ENCODE measurements around the gene BLVRA. TPM values are rescaled to one million over a fixed set of nuclear protein-coding genes. Genes with fewer than 3 reads are reported as not detected.
"Not testable (repeated sequence)": the region's sequence is repeated elsewhere in the genome, so short reads cannot be mapped to it uniquely, and the experiment has no call there.

BLVRA gene
- total and polyA plus RNA-seq, 2 donors (not counting 1 experiment from before 2014, with no cell fraction given), result 72.8 to 108 TPM

- no peaks in the 10 kb centered on the region for H3K4me1 ChIP-seq (ENCODE audit: control insufficient read depth, extremely low read depth, insufficient read depth, low read length)
- H3K27ac ChIP-seq (ENCODE audit: insufficient read depth, low read length), result no peak overlapping the region
- no peaks in the 10 kb centered on the region for H3K9me3 ChIP-seq (ENCODE audit: control insufficient read depth, insufficient read depth, low read depth, low read length)
- H3K27me3 ChIP-seq (ENCODE audit: control insufficient read depth, insufficient read depth, low read length), result peaks cover 14% of the 10 kb centered on the region
- no peak overlapping the region for H2AFZ ChIP-seq (ENCODE audit: low read length)
- H3K4me2 ChIP-seq (ENCODE audit: extremely low read depth, insufficient read depth, low read length), result no peak overlapping the region
- H4K20me1 ChIP-seq (ENCODE audit: control insufficient read depth, extremely low read depth, insufficient read depth, low read length), result no peaks in the 10 kb centered on the region
- DNase-seq (ENCODE audit: low read depth in 2 of 2), result no peak
- TF ChIP-seq EZH2 (IDR thresholded peaks at IDR 0.05; ENCODE audit: low read length, missing control alignments) (no peak), CTCF (conservative IDR thresholded peaks at IDR 0.05 in 1 of 2, IDR thresholded peaks at IDR 0.05 in 1 of 2; ENCODE audit: low read depth in 1 of 2, low read length in 2 of 2) (no peak)
- H3K4me3 ChIP-seq (replicated peaks in 1 of 4; ENCODE audit: control extremely low read depth in 1 of 4, insufficient read depth in 1 of 4, low read depth in 3 of 4, low read length in 4 of 4), result no peak overlapping the region
- no peaks in the 10 kb centered on the region for H3K36me3 ChIP-seq (ENCODE audit: control insufficient read depth, insufficient read depth, low read length)
- no peaks in the 10 kb centered on the region for H3K79me2 ChIP-seq (ENCODE audit: control insufficient read depth, insufficient read depth, low read length)
- H3K9ac ChIP-seq (ENCODE audit: insufficient read depth, low read length), result no peak overlapping the region
These were observed 66.9 kb downstream of the BLVRA start for GRCh38 chr7:43825391-43825808.

GRCh38 chr7:43830917-43831316, 72.4 kb downstream of the BLVRA start:
- H3K9me3 ChIP-seq (ENCODE audit: control insufficient read depth, insufficient read depth, low read depth, low read length); DNase-seq (ENCODE audit: low read depth in 2 of 2); H2AFZ ChIP-seq (ENCODE audit: low read length); H3K36me3 ChIP-seq (ENCODE audit: control insufficient read depth, insufficient read depth, low read length); H3K4me3 ChIP-seq (replicated peaks in 1 of 4; ENCODE audit: control extremely low read depth in 1 of 4, insufficient read depth in 1 of 4, low read depth in 3 of 4, low read length in 4 of 4); H3K79me2 ChIP-seq (ENCODE audit: control insufficient read depth, insufficient read depth, low read length); H3K4me1 ChIP-seq (ENCODE audit: control insufficient read depth, extremely low read depth, insufficient read depth, low read length); H4K20me1 ChIP-seq (ENCODE audit: control insufficient read depth, extremely low read depth, insufficient read depth, low read length); H3K27ac ChIP-seq (ENCODE audit: insufficient read depth, low read length); H3K9ac ChIP-seq (ENCODE audit: insufficient read depth, low read length); H3K4me2 ChIP-seq (ENCODE audit: extremely low read depth, insufficient read depth, low read length): not testable (repeated sequence)
- H3K27me3 ChIP-seq (ENCODE audit: control insufficient read depth, insufficient read depth, low read length), result peaks cover 11% of the 10 kb centered on the region

GRCh38 chr7:43834463-43835251, 76.2 kb downstream of the BLVRA start:
- H2AFZ ChIP-seq (ENCODE audit: low read length), result peak overlapping the region; percentile 17
- H3K27ac ChIP-seq (ENCODE audit: insufficient read depth, low read length), result no peak overlapping the region
- H4K20me1 ChIP-seq (ENCODE audit: control insufficient read depth, extremely low read depth, insufficient read depth, low read length), result no peaks in the 10 kb centered on the region
- no peaks in the 10 kb centered on the region for H3K4me1 ChIP-seq (ENCODE audit: control insufficient read depth, extremely low read depth, insufficient read depth, low read length)
- no peak overlapping the region for H3K4me2 ChIP-seq (ENCODE audit: extremely low read depth, insufficient read depth, low read length)
- no peaks in the 10 kb centered on the region for H3K79me2 ChIP-seq (ENCODE audit: control insufficient read depth, insufficient read depth, low read length)
- no peaks in the 10 kb centered on the region for H3K9me3 ChIP-seq (ENCODE audit: control insufficient read depth, insufficient read depth, low read depth, low read length)
- H3K9ac ChIP-seq (ENCODE audit: insufficient read depth, low read length), result no peak overlapping the region
- TF ChIP-seq CTCF (conservative IDR thresholded peaks at IDR 0.05 in 1 of 2, IDR thresholded peaks at IDR 0.05 in 1 of 2; ENCODE audit: low read depth in 1 of 2, low read length in 2 of 2) (no peak), EZH2 (IDR thresholded peaks at IDR 0.05; ENCODE audit: low read length, missing control alignments) (no peak)
- no peaks in the 10 kb centered on the region for H3K36me3 ChIP-seq (ENCODE audit: control insufficient read depth, insufficient read depth, low read length)
- no peaks in the 10 kb centered on the region for H3K27me3 ChIP-seq (ENCODE audit: control insufficient read depth, insufficient read depth, low read length)
- no peak overlapping the region for H3K4me3 ChIP-seq (replicated peaks in 1 of 4; ENCODE audit: control extremely low read depth in 1 of 4, insufficient read depth in 1 of 4, low read depth in 3 of 4, low read length in 4 of 4)
- DNase-seq (ENCODE audit: low read depth in 2 of 2), result peak; percentile 27 to 32
